HG03378 (cell line): ENCODE results near the gene KRTAP5-1.
"Not testable (repeated sequence)": the region's sequence is repeated elsewhere in the genome, so short reads cannot be mapped to it uniquely, and the experiment has no call there.

Source experiments
- ATAC-seq: cut with Tn5 transposase; IDR thresholded peaks from one replicate; pipeline ENCODE4 v1.9.1; 2021; ENCODE audit warnings: mild to moderate bottlenecking, moderate library complexity; ENCODE audit not compliant: unreplicated experiment

KRTAP5-1 gene

GRCh38 chr11:1584661-1585370, at the start of gene KRTAP5-1:
TSS of gene KRTAP5-1 (minus strand) at chr11:1585283. CDS start at chr11:1585249, 34 bp downstream.
- not testable (repeated sequence) for ATAC-seq

- ATAC-seq, result no peak
Measured at GRCh38 chr11:1633864-1634263, 48.8 kb upstream of the KRTAP5-1 start.

GRCh38 chr11:1632053-1632714, 47.1 kb upstream of the KRTAP5-1 start:
- ATAC-seq, result no peak

GRCh38 chr11:1631066-1631568, 46.0 kb upstream of the KRTAP5-1 start:
- no peak for ATAC-seq

GRCh38 chr11:1630271-1630670, 45.2 kb upstream of the KRTAP5-1 start:
- no peak for ATAC-seq

- ATAC-seq, result no peak
Measured at GRCh38 chr11:1629326-1630185, 44.5 kb upstream of the KRTAP5-1 start, which contains the start of gene KRTAP5-5. TSS of gene KRTAP5-5 (plus strand) at chr11:1629775. CDS start at chr11:1629841, 66 bp downstream.

GRCh38 chr11:1628506-1629325, 43.6 kb upstream of the KRTAP5-1 start:
- ATAC-seq, result no peak

- no peak for ATAC-seq
Measured at GRCh38 chr11:1625541-1625940, 40.5 kb upstream of the KRTAP5-1 start.

- ATAC-seq, result no peak
Measured at GRCh38 chr11:1624621-1625020, 39.5 kb upstream of the KRTAP5-1 start.

GRCh38 chr11:1623716-1624115, 38.6 kb upstream of the KRTAP5-1 start:
- ATAC-seq, result no peak

- ATAC-seq, result no peak
Measured at GRCh38 chr11:1622086-1622485, 37.0 kb upstream of the KRTAP5-1 start, which contains the start of gene KRTAP5-4. TSS of gene KRTAP5-4 (minus strand) at chr11:1622138. CDS start at chr11:1622093, 45 bp downstream.

GRCh38 chr11:1619449-1619848, 34.4 kb upstream of the KRTAP5-1 start:
- no peak for ATAC-seq

- no peak for ATAC-seq
Measured at GRCh38 chr11:1618231-1618630, 33.1 kb upstream of the KRTAP5-1 start.

GRCh38 chr11:1608363-1608762, 23.3 kb upstream of the KRTAP5-1 start, which contains the start of gene KRTAP5-3:
TSS of gene KRTAP5-3 (minus strand) at chr11:1608463. CDS start at chr11:1608385, 78 bp downstream.
- ATAC-seq, result no peak

- ATAC-seq, result not testable (repeated sequence)
Measured at GRCh38 chr11:1607901-1608300, 22.8 kb upstream of the KRTAP5-1 start.

GRCh38 chr11:1607156-1607845, 22.2 kb upstream of the KRTAP5-1 start:
- not testable (repeated sequence) for ATAC-seq

GRCh38 chr11:1605923-1606322, 20.8 kb upstream of the KRTAP5-1 start:
- ATAC-seq, result peak; percentile 75

- no peak for ATAC-seq
Measured at GRCh38 chr11:1604711-1605110, 19.6 kb upstream of the KRTAP5-1 start.

GRCh38 chr11:1604181-1604580, 19.1 kb upstream of the KRTAP5-1 start:
- ATAC-seq, result no peak
